HG03378 (cell line): ENCODE data around the gene RNF181.
"Not testable (repeated sequence)": the region's sequence is repeated elsewhere in the genome, so short reads cannot be mapped to it uniquely, and the experiment has no call there.

Experiments used
- ATAC-seq: cut with Tn5 transposase; IDR thresholded peaks from one replicate; pipeline ENCODE4 v1.9.1; 2021; ENCODE audit warnings: mild to moderate bottlenecking, moderate library complexity; ENCODE audit not compliant: unreplicated experiment

RNF181 gene

DNA sequence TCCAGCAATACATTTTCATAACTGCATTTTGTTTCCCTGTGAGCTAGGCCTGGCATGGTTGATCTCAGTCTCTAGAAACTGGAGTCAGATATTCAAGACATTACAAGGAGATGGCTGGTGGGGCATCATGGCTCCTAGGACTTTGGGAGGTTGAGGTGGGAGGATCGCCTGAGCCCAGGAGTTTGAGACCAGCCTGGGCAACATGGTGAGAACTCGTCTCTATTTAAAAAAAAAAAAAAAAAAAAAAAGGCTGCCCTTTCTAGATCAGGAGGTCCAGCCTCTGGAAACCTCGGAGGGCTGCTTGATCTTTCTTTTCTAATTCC lies 18.5 kb upstream of the RNF181 start:
- no peak for ATAC-seq

DNA sequence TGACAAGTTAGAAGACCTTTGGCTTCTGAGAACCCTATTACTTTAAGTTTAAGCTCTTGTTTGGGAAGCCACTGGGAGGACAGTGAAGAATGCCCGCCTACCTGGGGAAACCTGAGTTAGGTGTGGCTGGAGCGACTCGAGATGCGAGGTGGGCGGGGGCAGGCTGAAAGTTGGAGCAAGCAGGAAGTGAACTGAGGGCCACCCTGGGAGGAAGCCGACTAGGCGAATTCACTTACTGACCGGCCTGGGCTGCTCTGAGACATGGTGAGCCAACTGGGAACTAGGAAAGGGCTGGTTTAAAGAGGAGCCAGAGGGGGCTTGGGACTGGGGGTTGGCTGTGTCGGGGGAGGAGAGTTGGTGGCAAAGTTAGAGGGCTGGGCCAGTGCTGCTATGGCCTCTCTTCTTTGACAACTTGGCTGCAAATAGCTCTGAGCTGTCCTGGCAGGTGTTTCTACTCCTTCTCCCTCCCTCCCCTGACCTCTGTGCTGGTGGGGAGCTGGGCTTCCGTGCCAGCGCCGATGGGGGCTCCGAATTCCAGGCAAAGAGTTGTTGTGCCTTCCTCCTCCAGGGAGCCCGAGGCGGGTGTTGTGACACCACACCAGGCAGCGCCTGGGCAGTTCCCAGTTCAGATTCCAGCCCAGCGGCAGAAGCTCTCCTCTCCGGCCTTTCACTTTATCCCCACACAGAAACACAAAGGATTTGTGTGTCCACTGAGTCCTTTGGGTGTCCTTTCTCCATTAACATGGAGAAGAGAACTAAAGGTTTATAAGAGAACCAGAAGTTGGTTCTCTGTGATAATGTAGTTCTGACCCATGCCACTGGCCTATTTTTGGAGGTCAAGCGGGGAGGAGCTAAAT lies 17.9 kb upstream of the RNF181 start, which contains the start of gene VAMP8:
VAMP8 (plus strand) TSS at position 201 of the 857 bp plus-strand sequence; CDS start at position 262, 61 bp downstream.
- ATAC-seq = no peak

DNA sequence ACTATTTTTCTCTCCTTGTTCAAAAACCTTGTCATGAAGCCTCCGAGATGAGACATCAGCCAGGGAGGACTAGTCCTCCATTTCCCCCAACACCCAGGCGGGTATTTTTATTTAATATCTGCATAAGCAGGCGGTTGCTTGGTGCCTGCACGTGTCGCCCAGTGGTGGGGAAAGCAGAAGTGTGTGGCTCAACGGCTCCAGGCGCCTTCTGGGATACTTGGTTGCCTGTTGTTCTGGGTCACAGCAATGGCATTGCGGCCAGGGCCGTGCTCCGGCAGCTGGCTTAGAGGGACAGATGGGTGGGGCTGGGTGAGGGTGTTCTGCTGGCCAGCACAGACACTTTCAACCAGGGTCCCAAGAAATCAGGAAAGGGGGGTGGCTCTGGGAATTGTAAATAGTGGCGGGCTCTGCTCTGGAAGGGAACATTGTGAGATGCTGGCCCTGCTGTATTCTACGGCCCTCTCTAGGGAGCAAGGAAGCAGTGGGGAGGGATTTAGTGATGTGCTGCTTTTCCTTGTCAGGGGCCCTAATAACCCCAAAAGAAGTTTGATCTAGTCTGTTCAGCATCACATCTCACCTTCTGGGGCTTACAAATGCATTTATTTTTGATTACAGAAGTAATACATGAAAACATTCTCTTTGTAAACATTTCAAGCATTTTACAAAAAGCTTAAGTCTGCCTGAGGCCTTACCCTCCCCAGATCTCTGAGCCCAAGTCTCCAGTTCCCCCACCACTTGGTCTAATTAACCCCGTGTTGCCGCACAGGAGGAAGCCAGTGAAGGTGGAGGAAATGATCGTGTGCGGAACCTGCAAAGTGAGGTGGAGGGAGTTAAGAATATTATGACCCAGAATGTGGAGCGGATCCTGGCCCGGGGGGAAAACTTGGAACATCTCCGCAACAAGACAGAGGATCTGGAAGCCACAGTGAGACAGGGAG lies 17.0 kb upstream of the RNF181 start:
- no peak for ATAC-seq

DNA sequence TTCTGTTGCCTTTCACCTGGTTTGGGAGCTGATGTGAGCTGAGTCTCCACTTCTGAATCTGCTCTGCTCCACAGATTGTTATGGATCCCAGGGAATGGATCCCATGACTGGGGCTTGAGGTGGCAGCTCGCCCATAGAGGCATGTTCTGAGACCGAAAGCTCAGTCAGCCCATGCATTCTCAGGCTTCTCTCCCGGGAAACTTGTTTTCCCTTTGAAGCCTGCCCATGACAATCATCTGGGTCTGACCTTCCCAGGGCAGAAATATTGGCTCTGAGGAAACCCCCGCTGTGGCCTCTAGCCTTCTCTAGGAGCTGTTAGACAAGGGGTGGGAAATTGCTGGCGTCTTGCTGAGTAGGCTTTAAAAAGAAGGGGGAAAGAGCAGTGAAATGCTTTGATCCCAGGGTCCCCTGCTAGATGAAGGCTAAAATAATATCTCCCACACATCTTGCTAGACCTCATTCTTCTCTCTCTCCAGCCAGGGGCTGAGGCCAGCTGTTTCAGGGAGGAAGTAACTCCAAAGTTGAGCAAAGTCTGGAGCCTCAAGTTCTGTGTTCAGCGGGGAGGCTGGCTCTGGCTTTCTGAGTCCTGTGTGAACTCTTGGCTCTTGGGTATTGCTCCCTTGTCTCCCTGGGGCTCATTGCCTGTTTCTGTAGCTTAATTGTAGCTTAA lies 16.1 kb upstream of the RNF181 start:
- ATAC-seq = no peak

DNA sequence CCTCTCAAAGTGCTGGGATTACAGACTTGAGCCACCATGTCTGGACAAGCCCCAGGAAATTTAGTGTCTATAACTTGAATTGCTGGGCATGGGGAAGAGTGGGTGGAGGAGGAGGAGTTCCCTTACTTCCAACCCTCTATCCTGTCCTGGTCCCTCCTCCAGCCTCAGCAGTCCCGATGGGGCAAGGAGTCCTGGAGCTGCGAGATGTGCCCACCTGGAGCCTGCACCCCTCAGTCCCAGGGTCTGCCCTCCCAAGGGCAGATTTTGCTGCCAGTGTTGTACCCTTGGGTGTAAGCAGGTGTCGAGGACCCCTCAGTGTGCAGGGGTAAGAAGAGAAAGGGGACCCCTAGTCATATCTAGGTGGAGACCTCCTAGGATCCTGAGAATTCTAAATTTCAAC lies 15.3 kb upstream of the RNF181 start:
- no peak for ATAC-seq

DNA sequence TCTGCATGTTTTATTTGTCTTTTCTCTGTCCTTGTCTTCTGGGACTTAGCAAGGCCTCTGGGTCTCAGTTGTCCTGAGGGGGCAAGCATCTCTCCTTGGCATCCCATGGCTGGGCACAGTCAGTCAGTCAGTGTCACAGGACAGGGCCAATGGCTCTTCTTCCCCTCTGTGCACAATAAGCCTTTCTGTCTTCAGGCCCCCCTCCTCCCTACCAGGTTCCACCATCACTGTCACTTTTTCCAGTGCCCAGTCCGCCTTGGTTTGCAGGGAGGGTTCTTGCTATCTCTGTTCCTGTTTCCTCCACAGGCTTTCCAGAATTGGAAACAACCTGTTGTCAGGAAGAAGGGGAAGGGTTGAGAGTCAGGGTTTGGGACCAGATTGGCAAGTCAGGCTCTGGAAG lies 13.1 kb upstream of the RNF181 start:
- no peak for ATAC-seq

DNA sequence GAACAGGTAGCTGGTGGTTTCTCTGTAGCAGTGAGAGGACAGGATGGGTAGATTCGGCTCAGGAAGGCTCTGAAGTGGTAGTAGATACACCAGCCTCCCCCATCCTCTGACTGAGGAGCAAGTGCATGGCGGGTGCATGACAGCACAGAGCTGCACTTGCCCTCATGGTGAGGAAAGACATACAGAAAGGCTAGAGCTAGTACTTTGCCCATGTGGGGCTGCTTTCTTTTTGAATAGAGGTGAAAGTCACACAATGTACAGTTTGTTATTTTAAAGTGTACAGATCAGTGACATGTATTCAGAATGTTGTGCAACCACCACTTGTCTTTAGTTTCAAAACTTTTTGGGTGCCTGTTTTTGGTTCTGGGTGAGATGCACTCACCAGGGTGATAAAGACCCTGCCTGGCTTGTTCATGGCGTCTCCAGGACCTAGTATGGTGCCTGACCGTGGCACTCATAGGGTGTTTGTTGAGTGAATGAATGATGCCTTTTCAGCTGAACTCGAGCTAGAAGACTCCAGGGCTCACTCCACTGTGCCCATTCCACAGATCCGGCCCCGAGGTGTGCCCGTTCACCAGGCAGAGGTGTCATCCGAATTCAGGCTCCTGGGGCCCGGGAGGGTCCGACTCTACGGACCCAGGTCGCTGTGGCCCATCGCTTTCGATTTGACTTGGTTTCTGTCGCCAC lies 11.7 kb upstream of the RNF181 start:
- ATAC-seq = no peak

DNA sequence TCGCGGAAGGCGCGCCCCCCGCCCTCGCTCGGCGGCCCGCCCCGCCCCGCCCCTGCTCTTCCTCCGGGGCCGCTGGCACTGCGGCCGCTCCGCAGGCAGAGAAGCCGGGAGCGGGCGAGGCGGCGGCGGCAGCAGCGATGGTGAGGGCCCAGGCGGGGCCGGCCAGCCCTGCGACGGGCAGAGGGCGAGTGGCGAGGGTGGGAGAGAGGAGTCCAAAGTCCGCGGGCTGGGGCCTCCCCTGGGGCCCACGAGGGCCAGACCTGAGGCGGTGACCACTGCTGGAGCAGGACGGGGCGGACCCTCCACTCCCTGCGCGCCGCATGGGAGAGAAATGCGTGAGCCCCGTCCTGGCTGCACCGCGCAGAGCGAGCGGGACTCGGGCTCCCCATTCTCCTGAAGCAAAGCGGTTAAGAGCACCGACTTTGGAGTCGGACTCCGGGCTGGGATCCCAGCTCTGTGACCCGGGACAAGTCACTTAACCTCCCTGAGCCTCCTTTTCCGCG lies 11.1 kb upstream of the RNF181 start, which contains the start of gene VAMP5:
VAMP5 (plus strand) TSS at position 78 of the 503 bp plus-strand sequence; CDS start at position 138, 60 bp downstream.
- ATAC-seq = no peak

DNA sequence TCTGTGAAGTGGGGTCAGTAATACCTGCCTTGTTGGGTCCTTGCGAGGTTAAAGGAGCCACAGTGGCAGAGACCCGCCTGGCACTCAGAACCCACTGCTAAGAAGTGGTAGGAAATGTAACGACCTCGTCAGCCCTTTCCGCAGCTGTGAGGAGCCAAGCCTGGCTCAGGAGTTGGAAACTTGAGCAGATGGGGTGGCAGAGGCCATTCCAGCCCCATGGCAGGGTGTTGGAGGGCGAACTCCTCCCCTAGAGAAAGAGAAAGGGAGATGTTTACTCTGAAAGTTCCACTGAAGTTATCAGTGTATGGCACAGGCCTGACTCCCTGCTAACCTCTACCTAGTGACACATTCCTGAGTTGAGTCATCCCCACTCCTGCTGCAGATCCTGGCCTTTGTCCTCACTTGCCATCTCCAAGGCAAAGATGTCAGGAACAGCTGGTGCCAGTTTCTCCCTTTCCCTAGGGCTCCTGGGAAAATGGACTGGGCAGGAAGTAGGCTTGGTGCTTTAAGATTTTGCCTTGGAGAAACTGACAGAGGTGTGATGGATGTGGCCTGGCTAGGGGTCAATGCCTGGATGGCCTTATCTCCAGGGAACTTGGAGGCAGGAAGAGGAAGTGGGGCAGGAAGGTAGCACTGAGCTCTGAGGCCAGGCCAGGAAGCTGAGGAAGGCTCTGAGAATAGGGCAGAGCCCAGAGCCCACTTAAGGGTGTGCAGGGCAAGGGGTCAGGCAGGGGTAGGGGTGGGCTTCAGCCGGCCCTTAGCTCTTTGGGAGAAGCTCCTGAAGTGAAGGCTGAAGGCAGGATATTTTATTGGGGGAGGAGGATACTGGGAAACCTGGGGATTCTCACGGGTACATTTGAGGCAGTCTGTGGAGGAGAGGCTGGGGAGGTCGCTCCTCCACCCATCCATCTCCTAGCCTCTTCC lies 10.4 kb upstream of the RNF181 start:
- no peak for ATAC-seq

DNA sequence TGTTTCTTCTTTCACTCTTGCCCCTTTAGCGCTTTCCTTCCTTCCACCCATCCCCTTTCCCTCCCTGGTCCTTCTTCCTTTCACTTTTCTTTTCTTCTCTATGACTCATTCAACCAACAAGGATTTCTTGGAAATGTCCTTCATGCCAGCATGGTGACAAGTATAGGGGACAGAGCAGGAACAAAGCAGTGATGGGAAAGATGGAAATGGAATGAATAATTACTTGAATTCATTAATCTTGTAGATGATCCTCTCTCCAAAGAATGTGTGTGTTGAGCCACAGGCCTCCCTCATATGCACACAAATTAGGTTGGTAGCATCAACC lies 9.8 kb upstream of the RNF181 start:
- no peak for ATAC-seq

DNA sequence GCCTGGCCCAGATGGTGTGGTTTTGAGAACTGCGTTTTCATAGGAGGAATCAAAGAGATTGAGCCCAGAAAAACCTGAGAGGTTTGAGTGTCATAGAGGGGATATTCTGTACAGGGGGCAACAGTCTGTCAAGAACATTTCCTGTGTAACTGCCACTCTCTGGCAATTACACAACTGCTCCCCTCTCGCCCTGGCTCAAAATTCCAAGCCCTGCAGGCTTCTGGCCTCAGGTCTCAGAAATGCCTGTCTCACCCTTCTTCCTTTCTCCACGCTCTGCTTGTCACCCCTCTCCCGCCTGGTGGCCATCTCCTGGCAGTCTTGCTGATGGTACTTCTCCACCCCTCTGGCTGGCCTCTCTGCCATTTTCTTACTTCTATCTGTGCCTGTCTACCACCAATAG lies 7.3 kb upstream of the RNF181 start:
- no peak for ATAC-seq

DNA sequence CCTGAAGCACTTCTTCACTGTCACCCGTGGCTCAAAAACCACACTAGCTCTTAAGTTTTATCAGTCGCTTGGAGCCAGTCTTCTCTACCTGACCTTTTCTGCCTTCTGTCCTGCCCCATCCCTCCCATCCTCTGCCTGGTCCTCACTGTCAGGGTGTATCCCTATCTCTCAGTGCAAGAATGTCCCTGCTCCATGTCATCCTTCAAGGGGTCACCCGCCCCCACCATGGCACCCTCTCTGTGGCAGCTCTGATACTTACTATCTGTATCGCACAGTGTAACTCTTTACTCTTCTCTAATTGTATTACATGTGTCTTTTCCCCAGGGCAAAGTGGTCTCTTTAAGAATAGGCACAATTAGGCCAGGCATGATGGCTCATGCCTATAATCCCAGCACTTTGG lies 6.9 kb upstream of the RNF181 start:
- ATAC-seq = no peak

DNA sequence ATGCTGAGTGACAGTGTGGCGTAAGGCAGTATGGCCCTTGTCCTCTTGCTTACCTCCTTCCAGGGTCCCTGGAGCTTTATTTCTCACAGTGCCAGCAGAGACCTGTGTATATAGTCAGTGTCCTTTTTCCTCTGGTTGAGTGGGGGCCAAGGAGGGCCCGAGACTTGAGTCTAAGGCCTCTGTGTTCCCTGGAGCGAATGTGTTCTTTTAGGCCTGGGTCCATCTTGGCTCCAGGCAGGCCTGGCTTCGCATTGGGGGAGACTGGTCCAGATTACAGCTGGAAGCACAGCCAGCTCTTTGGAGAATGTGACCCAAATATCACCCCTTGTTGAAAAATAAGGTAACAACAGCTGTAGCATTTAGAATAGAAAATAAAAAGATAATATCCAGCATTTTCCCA lies 6.4 kb upstream of the RNF181 start:
- no peak for ATAC-seq

DNA sequence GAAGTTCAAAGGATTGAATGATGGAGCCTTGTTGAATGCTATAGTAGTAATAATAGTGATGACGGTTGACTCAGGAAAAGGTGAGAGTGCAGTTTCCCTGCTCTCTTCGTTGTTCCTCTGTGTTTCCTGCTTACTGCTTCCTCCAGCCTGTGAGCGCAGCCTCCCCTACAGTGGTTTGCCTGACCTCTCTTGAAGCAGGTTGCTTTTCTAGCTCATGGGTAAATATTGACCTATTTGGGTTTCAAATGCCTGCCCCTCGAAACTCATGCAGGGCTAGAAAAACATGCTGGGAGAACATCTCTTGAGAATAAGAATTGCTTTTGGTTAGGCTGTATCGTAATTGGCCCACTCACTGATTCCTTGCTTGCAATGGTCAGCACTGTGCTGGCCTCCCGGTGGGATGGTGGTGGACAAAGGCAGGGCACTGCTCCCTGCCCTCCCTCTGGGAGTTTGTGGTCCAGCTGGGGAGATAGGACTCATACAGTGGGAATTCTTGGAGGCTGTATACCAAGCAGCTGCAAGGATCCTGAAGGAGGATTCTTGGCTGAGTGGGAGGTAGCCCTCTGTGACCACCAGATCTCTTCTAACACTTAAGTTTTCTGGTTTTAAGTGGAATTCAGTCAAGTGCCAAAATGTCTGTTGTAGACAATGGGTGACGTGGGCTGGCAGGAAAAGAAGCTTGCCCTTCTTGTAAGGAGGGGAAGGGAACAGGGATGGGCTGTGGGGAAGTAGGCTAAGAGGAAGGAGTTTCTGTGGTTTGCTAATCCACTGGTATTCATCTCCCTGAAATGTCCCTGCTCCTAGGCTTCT lies 5.4 kb upstream of the RNF181 start:
- no peak for ATAC-seq

DNA sequence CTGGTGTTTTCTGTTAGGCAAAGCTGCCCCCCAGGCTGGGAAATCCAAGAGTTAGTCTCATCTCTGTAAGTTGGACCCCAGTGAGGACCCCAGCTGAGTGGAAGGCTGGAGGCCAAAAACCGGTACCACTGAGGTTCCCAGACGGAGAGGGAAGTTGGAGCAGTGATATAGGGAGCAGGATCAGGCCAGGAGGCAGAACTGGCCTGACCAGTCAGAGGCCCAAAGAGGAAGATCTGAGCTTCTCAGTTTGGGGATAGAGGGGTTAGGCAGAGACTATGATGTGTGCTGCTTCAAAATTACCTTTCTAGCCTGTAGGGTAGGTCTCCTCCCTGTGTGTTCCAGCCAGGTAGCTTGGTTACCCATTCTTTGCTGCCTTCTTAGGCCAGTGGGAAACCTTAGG lies 4.6 kb upstream of the RNF181 start:
- no peak for ATAC-seq

DNA sequence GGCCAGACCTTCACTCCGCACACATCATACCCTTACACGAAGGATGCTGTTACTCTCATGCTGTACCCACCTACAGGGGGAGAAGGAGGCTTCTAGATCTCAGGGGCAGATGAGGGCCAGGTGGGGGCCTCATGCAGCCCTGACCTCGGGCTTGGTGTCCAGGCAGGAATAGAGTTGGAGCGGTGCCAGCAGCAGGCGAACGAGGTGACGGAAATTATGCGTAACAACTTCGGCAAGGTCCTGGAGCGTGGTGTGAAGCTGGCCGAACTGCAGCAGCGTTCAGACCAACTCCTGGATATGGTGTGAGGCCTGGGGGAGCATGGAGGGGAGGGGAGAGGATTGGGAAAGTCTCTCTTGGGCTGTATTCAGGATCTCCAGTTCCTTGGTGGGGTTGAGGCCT lies 4.0 kb upstream of the RNF181 start:
- no peak for ATAC-seq

DNA sequence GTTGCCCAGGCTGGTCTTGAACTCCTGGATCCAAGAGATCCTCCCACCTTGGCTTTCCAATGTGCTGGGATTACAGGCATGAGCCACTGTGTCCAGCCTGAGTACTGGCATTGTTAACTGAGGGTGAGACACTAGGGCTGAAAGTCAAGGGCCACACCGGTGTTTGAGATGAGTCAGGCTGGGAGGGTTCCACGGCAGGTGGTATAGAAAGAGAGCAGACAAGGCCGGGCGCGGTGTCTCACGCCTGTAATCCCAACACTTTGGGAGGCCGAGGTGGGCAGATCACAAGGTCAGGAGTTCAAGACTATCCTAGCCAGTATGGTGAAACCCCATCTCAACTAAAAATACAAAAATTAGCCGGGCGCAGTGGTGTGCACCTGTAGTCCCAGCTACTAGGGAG lies 3.2 kb upstream of the RNF181 start:
- not testable (repeated sequence) for ATAC-seq

DNA sequence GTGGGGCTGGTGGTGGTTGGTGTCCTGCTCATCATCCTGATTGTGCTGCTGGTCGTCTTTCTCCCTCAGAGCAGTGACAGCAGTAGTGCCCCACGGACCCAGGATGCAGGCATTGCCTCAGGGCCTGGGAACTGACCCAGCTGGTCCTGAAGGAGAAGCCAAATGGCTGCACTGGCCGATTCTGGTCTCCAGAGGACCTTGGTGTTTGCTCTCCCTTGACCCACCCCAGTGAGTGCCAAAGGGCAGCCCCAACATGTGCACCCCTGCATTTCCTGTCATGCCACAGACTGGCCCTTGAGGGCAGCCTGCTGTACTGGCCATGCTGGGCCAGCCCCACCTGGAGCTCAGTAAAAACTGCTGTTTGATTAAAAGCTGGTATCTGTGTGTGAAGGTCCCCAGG lies 2.5 kb upstream of the RNF181 start:
- no peak for ATAC-seq
